ENCODE measurements around the gene RBM23. TPM values are rescaled to one million over a fixed set of nuclear protein-coding genes. Genes with fewer than 3 reads are reported as not detected.

The RBM23 gene
- total and polyA plus RNA-seq, 2 of the 8 experiments (the other 6 are each of a cell fraction or from before 2014, with no cell fraction given), result 41.2 to 43.3 TPM

GRCh38 chr14:22935156-22935555 is 16.2 kb upstream of the RBM23 start:
- H2BK120ac ChIP-seq (replicated peaks; ENCODE audit: low read depth, low read length), result no peak overlapping the region
- no peak overlapping the region for H2AK5ac ChIP-seq (ENCODE audit: low read depth, low read length)
- no peak overlapping the region for H2BK15ac ChIP-seq (ENCODE audit: low read length)
- no peaks in the 10 kb centered on the region for H3K79me1 ChIP-seq (ENCODE audit: low read depth, low read length)
- H3K56ac ChIP-seq (replicated peaks; ENCODE audit: insufficient read length, low read depth, low read length), result no peak overlapping the region
- H2AFZ ChIP-seq (ENCODE audit: low read length), result no peak overlapping the region
- no peaks in the 10 kb centered on the region for H3K4me1 ChIP-seq (replicated peaks in 1 of 4; ENCODE audit: control insufficient read depth in 3 of 4, insufficient read depth in 4 of 4, low read length in 3 of 4)
- H3K27ac ChIP-seq (ENCODE audit: low read depth, low read length), result no peak overlapping the region
- no peak overlapping the region for H2BK12ac ChIP-seq (ENCODE audit: low read depth, low read length)
- H3K23ac ChIP-seq (ENCODE audit: insufficient read length), result no peak overlapping the region
- H3K4ac ChIP-seq (replicated peaks; ENCODE audit: insufficient read length, low read depth, low read length), result no peak overlapping the region
- DNase-seq (ENCODE audit: low read depth in 1 of 2, low spot score in 2 of 2) (no peak), FAIRE-seq (no peak)
- H4K8ac ChIP-seq (ENCODE audit: extremely low read depth, insufficient read depth, low read length), result no peak overlapping the region
- peaks cover under 1% of the 10 kb centered on the region; the same call in 1 of the 2 replicates for H3K23me2 ChIP-seq (ENCODE audit: low read depth, low read length)
- H3K27me3 ChIP-seq (replicated peaks in 1 of 4; ENCODE audit: control insufficient read depth in 3 of 4, extremely low read depth in 1 of 4, insufficient read depth in 3 of 4, low read length in 3 of 4), result no peaks in the 10 kb centered on the region
- H2BK20ac ChIP-seq (ENCODE audit: low read length), result no peak overlapping the region
- WGBS, 2 experiments (ENCODE audit: extremely low coverage in 1 of 2, insufficient coverage in 1 of 2, insufficient read length in 1 of 2, insufficient replicate concordance in 2 of 2, low coverage in 1 of 2, low lambda C conversion rate in 2 of 2, missing lambda C conversion rate in 1 of 2), result 94% methylated on average over 1 of the region's 1 CpG; no CpG with 5 or more reads in 1 of the 2 experiments
- no peak overlapping the region for H3K9ac ChIP-seq (replicated peaks in 1 of 4; ENCODE audit: extremely low read depth in 1 of 4, low read depth in 3 of 4, low read length in 3 of 4)
- no peaks in the 10 kb centered on the region for H3K9me3 ChIP-seq (ENCODE audit: insufficient read depth in 2 of 2, low read depth in 1 of 2, low read length in 1 of 2)
- no peaks in the 10 kb centered on the region for H4K20me1 ChIP-seq (replicated peaks in 1 of 2; ENCODE audit: control insufficient read depth in 1 of 2, insufficient read depth in 2 of 2, low read length in 2 of 2)
- no peak overlapping the region for H3K18ac ChIP-seq (ENCODE audit: extremely low read depth, low read length)
- no peak overlapping the region for H3K4me2 ChIP-seq (ENCODE audit: insufficient read depth in 1 of 2, low read depth in 2 of 2, low read length in 2 of 2)
- H3K79me2 ChIP-seq (ENCODE audit: control insufficient read depth in 1 of 2, insufficient read depth in 2 of 2, low read length in 2 of 2), result no peaks in the 10 kb centered on the region
- H4K5ac ChIP-seq (ENCODE audit: insufficient read length, low read depth, low read length), result no peak overlapping the region
- POLR2A ChIA-PET (ENCODE audit: partially characterized antibody), result interaction anchor here (0.6 to 2.3 kb wide), 8 partner anchors 9 to 143 kb away, joined by 3 to 7 read pairs (median 3); partner anchors contain the start of genes AJUBA and HAUS4
- no peaks in the 10 kb centered on the region for H3K36me3 ChIP-seq (ENCODE audit: control insufficient read depth in 2 of 4, insufficient read depth in 4 of 4, low read length in 3 of 4)
- H3K4me3 ChIP-seq (ENCODE audit: extremely low read depth in 1 of 4, insufficient read depth in 2 of 4, low read depth in 3 of 4, low read length in 4 of 4), result no peak overlapping the region
- CTCF ChIA-PET (ENCODE audit: partially characterized antibody), result interaction anchor here (1.0 to 1.4 kb wide), 8 partner anchors 9 to 121 kb away, joined by 3 to 6 read pairs (median 4); no protein-coding TSS in a partner anchor
- H3K14ac ChIP-seq (ENCODE audit: insufficient read length), result no peak overlapping the region
- no peak overlapping the region for H2BK5ac ChIP-seq (ENCODE audit: low read depth, low read length)
- H4K91ac ChIP-seq (replicated peaks; ENCODE audit: insufficient read length, low read length), result no peak overlapping the region
- no peak for TF ChIP-seq FOSL1 (IDR thresholded peaks at IDR 0.05; ENCODE audit: insufficient read depth, low read depth, low read length)
- no peak for TF ChIP-seq BACH1 (IDR thresholded peaks at IDR 0.05; ENCODE audit: low read length)
- TF ChIP-seq SAP30 (IDR thresholded peaks at IDR 0.05; ENCODE audit: insufficient read depth, insufficient replicate concordance, low read length), result no peak
- TF ChIP-seq POLR2A (IDR thresholded peaks at IDR 0.05; ENCODE audit: control extremely low read depth in 1 of 2, low read depth in 2 of 2, low read length in 2 of 2), result no peak
- no peak for TF ChIP-seq HDAC6 (IDR thresholded peaks at IDR 0.05; ENCODE audit: low read depth, low read length)
- no peak for TF ChIP-seq ATF2 (IDR thresholded peaks at IDR 0.05; ENCODE audit: low read length)
- no peak for TF ChIP-seq SP1 (IDR thresholded peaks at IDR 0.05; ENCODE audit: low read depth, low read length)
- TF ChIP-seq GABPA (IDR thresholded peaks at IDR 0.05; ENCODE audit: borderline replicate concordance, insufficient read depth, low read length), result no peak
- no peak for TF ChIP-seq CTCF (IDR thresholded peaks at IDR 0.05; ENCODE audit: control extremely low read depth in 1 of 3, insufficient read depth in 1 of 3, low read depth in 1 of 3, low read length in 3 of 3)
- no peak for TF ChIP-seq EGR1 (IDR thresholded peaks at IDR 0.05; ENCODE audit: borderline replicate concordance, low read depth, low read length)
